OCI-LY3 (cell line): Measurements from ENCODE around the gene RSPH9.

Experiments used
- H2AFZ ChIP-seq: fragments of 200-600, 300-600 bp; shearing (Covaris generic); 2 replicates; pipeline ENCODE4 v1.6.0; 2014; ENCODE audit warnings: antibody characterized with exemption, low read depth, low read length
- H3K27ac ChIP-seq: fragments of 200-600, 300-600 bp; sonication (generic); 2 replicates; pipeline ENCODE4 v1.5.1; 2014; ENCODE audit warnings: mild to moderate bottlenecking, low read length, moderate library complexity, mixed read lengths
- H3K27me3 ChIP-seq: fragments of 200-600, 300-600 bp; sonication (generic); 2 replicates; pipeline ENCODE4 v1.6.1; 2014; ENCODE audit warnings: low read depth, low read length, mixed read lengths
- H3K36me3 ChIP-seq: fragments of 200-600, 300-600 bp; sonication (generic); replicated peaks from 2 replicates; pipeline ENCODE3; 2014; ENCODE audit warnings: low read depth, low read length, mixed read lengths
- H3K4me1 ChIP-seq: fragments of 300-600, 200-600 bp; sonication (generic); 2 replicates; pipeline ENCODE4 v1.6.1; 2014; ENCODE audit warnings: low read length, mixed read lengths
- H3K4me2 ChIP-seq: fragments of 200-600, 300-600 bp; sonication (generic); 2 replicates; pipeline ENCODE4 v1.6.1; 2014; ENCODE audit warnings: low read length, mixed read lengths
- H3K4me3 ChIP-seq: fragments of 300-600, 200-600 bp; sonication (generic); 2 replicates; pipeline ENCODE4 v1.5.1; 2014; ENCODE audit warnings: antibody characterized with exemption, mild to moderate bottlenecking, low read length, moderate library complexity
- H3K79me2 ChIP-seq: fragments of 300-600, 200-600 bp; shearing (Covaris generic); 2 replicates; pipeline ENCODE4 v1.6.1; 2014; ENCODE audit warnings: mild to moderate bottlenecking, low read length, mixed read lengths
- H3K9ac ChIP-seq: fragments of 300-600, 200-600 bp; shearing (Covaris generic); 2 replicates; pipeline ENCODE4 v1.6.0; 2014; ENCODE audit warnings: mild to moderate bottlenecking, low read length, moderate library complexity
- H3K9me3 ChIP-seq: fragments of 200-600, 300-600 bp; shearing (Covaris generic); 2 replicates; pipeline ENCODE4 v1.6.1; 2014; ENCODE audit warnings: low read length, mixed read lengths; ENCODE audit not compliant: insufficient read depth
- H4K20me1 ChIP-seq: fragments of 200-600, 300-600 bp; sonication (generic); 2 replicates; pipeline ENCODE4 v1.6.1; 2016; ENCODE audit warnings: low read length, mixed read lengths; ENCODE audit not compliant: insufficient read depth
- CTCF ChIP-seq: fragments of 200-600, 300-600 bp; sonication (generic); IDR thresholded peaks from 2 replicates; pipeline ENCODE4 v1.5.1; 2014; ENCODE audit warnings: antibody characterized with exemption, low read length, low read depth
- EZH2phosphoT487 ChIP-seq: fragments of 200-600 bp; shearing (Covaris generic); IDR thresholded peaks from 2 replicates; pipeline ENCODE4 v1.6.1; 2018; ENCODE audit warnings: antibody characterized with exemption, mixed run types, low read depth

RSPH9 gene

GRCh38 chr6:43678341-43678740, 33.5 kb downstream of the RSPH9 start:
- no peaks in the 10 kb centered on the region for H3K9me3 ChIP-seq
- H3K79me2 ChIP-seq: peaks cover 31% of the 10 kb centered on the region
- no peaks in the 10 kb centered on the region for H3K27me3 ChIP-seq
- H3K27ac ChIP-seq: no peak overlapping the region
- H3K4me3 ChIP-seq: no peak overlapping the region
- H3K9ac ChIP-seq: no peak overlapping the region
- H2AFZ ChIP-seq: no peak overlapping the region
- H4K20me1 ChIP-seq: peaks cover 45% of the 10 kb centered on the region
- peaks cover 87% of the 10 kb centered on the region for H3K36me3 ChIP-seq
- no peak overlapping the region for H3K4me2 ChIP-seq
- TF ChIP-seq EZH2phosphoT487 (no peak), CTCF (no peak)
- H3K4me1 ChIP-seq: peaks cover 8% of the 10 kb centered on the region

GRCh38 chr6:43679057-43679456, 34.2 kb downstream of the RSPH9 start:
- peaks cover 52% of the 10 kb centered on the region for H4K20me1 ChIP-seq
- H3K9ac ChIP-seq: no peak overlapping the region
- H2AFZ ChIP-seq: no peak overlapping the region
- H3K27ac ChIP-seq: no peak overlapping the region
- H3K79me2 ChIP-seq: peaks cover 38% of the 10 kb centered on the region
- no peak overlapping the region for H3K4me2 ChIP-seq
- TF ChIP-seq EZH2phosphoT487 (no peak), CTCF (no peak)
- no peaks in the 10 kb centered on the region for H3K9me3 ChIP-seq
- peaks cover 15% of the 10 kb centered on the region for H3K4me1 ChIP-seq
- no peaks in the 10 kb centered on the region for H3K27me3 ChIP-seq
- no peak overlapping the region for H3K4me3 ChIP-seq
- peaks cover 79% of the 10 kb centered on the region for H3K36me3 ChIP-seq

DNA sequence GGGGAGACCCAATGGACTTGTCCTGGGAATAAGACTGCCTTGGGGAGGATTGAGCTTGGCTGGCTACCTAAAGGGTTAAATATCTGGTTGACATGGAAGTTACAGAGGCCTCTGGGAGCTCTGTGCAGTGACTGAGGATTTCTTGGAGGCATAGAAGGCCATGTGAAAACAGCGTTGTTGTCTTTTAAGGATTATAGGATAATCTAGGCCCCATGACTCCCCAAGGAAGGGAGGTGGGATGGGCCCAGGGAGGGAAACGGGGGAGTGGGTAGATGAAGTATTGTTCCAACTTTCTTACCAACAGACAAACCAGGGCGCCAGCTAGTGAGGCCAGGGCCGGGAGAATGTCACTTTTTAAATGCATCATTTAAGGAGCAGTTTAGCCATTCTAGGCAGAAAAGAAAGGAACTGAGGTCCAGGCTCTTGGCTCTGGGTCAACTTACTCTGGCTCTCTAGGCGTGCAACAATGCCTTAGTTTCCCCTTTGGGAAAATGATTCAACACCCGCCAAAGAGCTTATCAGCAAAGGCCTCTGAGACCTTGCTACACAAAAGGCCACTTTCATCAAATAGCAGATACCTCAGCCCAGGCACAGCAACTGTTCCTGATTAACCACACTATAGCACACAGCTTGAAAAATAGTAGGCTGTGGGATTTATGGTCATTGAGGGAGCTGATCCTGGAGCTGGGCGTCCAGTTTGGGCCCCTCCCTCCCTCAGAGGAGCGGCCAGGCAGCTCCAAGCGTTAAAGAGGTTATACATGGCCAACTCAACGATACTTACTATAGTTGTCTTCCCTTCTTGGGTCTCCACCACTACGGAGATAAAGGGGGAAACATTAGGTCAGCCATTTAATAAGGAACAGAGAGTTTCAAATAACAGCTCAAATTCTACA, 35.7 kb downstream of the RSPH9 start:
- Histone ChIP-seq H2AFZ (no peak overlapping the region), H3K79me2 (peaks cover 53% of the 10 kb centered on the region), H3K4me3 (no peak overlapping the region), H3K36me3 (peaks cover 69% of the 10 kb centered on the region), H3K27ac (no peak overlapping the region), H4K20me1 (peaks cover 55% of the 10 kb centered on the region), H3K9me3 (no peaks in the 10 kb centered on the region), H3K4me1 (peaks cover 30% of the 10 kb centered on the region), H3K9ac (no peak overlapping the region), H3K27me3 (no peaks in the 10 kb centered on the region), H3K4me2 (no peak overlapping the region)
- TF ChIP-seq EZH2phosphoT487 (no peak), CTCF (no peak)

GRCh38 chr6:43681303-43681702, 36.5 kb downstream of the RSPH9 start:
- H3K79me2 ChIP-seq: peaks cover 60% of the 10 kb centered on the region
- H3K27ac ChIP-seq: no peak overlapping the region
- H3K4me3 ChIP-seq: no peak overlapping the region
- H3K9ac ChIP-seq: no peak overlapping the region
- H3K4me1 ChIP-seq: peaks cover 37% of the 10 kb centered on the region
- peaks cover 58% of the 10 kb centered on the region for H4K20me1 ChIP-seq
- no peak for TF ChIP-seq CTCF
- TF ChIP-seq EZH2phosphoT487: no peak
- peaks cover 65% of the 10 kb centered on the region for H3K36me3 ChIP-seq
- no peak overlapping the region for H3K4me2 ChIP-seq
- no peaks in the 10 kb centered on the region for H3K9me3 ChIP-seq
- H3K27me3 ChIP-seq: no peaks in the 10 kb centered on the region
- no peak overlapping the region for H2AFZ ChIP-seq
